Measurements from ENCODE around the gene TANGO6.

TANGO6 gene

DNA sequence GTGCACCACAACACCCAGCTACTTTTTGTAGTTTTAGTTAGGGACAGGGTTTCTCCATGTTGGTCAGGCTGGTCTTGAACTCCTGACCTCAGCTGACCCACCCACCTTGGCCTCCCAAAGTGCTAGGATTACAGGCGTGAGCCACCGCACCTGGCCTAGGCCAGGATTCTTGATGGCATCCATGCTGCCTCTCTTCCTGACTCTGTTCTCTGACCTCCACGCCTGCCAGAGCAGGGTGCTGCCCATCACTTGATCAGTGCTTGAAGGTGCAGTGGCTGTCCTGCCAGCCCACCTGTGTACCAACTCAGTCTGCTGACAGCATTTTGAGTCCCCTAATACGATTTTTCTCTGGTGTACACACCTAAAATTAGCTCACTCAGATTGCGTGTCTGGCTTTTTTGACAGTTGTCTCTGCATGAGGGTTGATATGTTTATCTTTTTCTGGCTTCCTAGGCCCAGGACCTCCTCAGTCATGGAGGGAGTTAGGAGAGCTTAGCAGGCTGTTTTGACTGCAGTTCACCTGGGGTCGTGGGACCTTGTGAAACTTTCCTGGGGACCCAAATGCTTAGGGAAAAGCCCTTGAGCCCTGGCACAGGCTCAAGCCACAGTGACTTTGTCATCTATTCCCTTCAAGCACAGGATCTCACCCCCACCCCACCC lies 268.0 kb downstream of the TANGO6 start:
- TF ChIP-seq EZH2 (optimal IDR thresholded peaks at IDR 0.05; ENCODE audit: low read depth, low read length), result no peak
- TF ChIP-seq EZH2phosphoT487 (IDR thresholded peaks at IDR 0.05; ENCODE audit: low read length), result no peak
- TF ChIP-seq, protein P1, sequence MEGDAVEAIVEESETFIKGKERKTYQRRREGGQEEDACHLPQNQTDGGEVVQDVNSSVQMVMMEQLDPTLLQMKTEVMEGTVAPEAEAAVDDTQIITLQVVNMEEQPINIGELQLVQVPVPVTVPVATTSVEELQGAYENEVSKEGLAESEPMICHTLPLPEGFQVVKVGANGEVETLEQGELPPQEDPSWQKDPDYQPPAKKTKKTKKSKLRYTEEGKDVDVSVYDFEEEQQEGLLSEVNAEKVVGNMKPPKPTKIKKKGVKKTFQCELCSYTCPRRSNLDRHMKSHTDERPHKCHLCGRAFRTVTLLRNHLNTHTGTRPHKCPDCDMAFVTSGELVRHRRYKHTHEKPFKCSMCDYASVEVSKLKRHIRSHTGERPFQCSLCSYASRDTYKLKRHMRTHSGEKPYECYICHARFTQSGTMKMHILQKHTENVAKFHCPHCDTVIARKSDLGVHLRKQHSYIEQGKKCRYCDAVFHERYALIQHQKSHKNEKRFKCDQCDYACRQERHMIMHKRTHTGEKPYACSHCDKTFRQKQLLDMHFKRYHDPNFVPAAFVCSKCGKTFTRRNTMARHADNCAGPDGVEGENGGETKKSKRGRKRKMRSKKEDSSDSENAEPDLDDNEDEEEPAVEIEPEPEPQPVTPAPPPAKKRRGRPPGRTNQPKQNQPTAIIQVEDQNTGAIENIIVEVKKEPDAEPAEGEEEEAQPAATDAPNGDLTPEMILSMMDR (IDR thresholded peaks at IDR 0.05; ENCODE audit: low read length), result no peak
- Histone ChIP-seq H3K27me3 (replicated peaks; ENCODE audit: insufficient read depth, low read length) (no peaks in the 10 kb centered on the region), H3F3A (ENCODE audit: insufficient read depth, low read length) (no peaks in the 10 kb centered on the region), H3K4me3 (ENCODE audit: low read length) (no peak overlapping the region), H4K20me1 (ENCODE audit: insufficient read depth, low read length) (no peaks in the 10 kb centered on the region), H3K9ac (ENCODE audit: low read length) (no peak overlapping the region), H3K4me1 (ENCODE audit: low read length) (no peaks in the 10 kb centered on the region), H3K79me2 (ENCODE audit: low read length) (no peaks in the 10 kb centered on the region), H3K36me3 (replicated peaks; ENCODE audit: insufficient read depth, low read length) (no peaks in the 10 kb centered on the region), H3K4me2 (ENCODE audit: low read depth, low read length) (no peak overlapping the region), H2AFZ (ENCODE audit: low read length) (no peak overlapping the region), H3K9me3 (replicated peaks; ENCODE audit: insufficient read depth, low read length) (no peaks in the 10 kb centered on the region), H3K27ac (ENCODE audit: low read length) (no peak overlapping the region), H3K9me2 (replicated peaks; ENCODE audit: insufficient read depth, low read length) (no peaks in the 10 kb centered on the region)
- no peak for DNase-seq

DNA sequence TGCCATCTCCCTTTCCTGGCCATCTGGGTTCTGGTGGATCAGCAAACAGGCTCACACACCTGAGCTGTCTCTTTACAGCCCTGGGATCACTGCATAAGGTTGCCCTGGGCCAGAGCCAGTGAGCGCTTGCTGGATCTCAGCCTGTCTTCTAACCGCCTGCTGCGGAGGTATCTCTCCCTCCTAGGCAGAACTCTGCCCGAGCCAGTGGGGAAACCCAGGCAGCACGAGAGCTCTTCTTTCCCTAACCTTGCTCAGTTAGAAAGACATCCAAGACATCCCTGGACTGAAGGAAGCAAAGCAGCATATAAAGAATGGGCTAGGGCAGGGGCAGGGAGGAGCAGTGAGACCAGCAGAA lies 268.5 kb downstream of the TANGO6 start:
- Histone ChIP-seq H3F3A (ENCODE audit: insufficient read depth, low read length) (no peaks in the 10 kb centered on the region), H3K4me1 (ENCODE audit: low read length) (no peaks in the 10 kb centered on the region), H3K4me2 (ENCODE audit: low read depth, low read length) (no peak overlapping the region), H2AFZ (ENCODE audit: low read length) (no peak overlapping the region), H3K9ac (ENCODE audit: low read length) (no peak overlapping the region), H3K9me2 (replicated peaks; ENCODE audit: insufficient read depth, low read length) (no peaks in the 10 kb centered on the region), H3K36me3 (replicated peaks; ENCODE audit: insufficient read depth, low read length) (no peaks in the 10 kb centered on the region), H3K27me3 (replicated peaks; ENCODE audit: insufficient read depth, low read length) (no peaks in the 10 kb centered on the region), H3K4me3 (ENCODE audit: low read length) (no peak overlapping the region), H3K79me2 (ENCODE audit: low read length) (no peaks in the 10 kb centered on the region), H3K9me3 (replicated peaks; ENCODE audit: insufficient read depth, low read length) (no peaks in the 10 kb centered on the region), H3K27ac (ENCODE audit: low read length) (no peak overlapping the region), H4K20me1 (ENCODE audit: insufficient read depth, low read length) (no peaks in the 10 kb centered on the region)
- DNase-seq, result no peak
- no peak for TF ChIP-seq EZH2 (optimal IDR thresholded peaks at IDR 0.05; ENCODE audit: low read depth, low read length)
- TF ChIP-seq EZH2phosphoT487 (IDR thresholded peaks at IDR 0.05; ENCODE audit: low read length), result no peak
- TF ChIP-seq, protein P1 (IDR thresholded peaks at IDR 0.05; ENCODE audit: low read length), result no peak

DNA sequence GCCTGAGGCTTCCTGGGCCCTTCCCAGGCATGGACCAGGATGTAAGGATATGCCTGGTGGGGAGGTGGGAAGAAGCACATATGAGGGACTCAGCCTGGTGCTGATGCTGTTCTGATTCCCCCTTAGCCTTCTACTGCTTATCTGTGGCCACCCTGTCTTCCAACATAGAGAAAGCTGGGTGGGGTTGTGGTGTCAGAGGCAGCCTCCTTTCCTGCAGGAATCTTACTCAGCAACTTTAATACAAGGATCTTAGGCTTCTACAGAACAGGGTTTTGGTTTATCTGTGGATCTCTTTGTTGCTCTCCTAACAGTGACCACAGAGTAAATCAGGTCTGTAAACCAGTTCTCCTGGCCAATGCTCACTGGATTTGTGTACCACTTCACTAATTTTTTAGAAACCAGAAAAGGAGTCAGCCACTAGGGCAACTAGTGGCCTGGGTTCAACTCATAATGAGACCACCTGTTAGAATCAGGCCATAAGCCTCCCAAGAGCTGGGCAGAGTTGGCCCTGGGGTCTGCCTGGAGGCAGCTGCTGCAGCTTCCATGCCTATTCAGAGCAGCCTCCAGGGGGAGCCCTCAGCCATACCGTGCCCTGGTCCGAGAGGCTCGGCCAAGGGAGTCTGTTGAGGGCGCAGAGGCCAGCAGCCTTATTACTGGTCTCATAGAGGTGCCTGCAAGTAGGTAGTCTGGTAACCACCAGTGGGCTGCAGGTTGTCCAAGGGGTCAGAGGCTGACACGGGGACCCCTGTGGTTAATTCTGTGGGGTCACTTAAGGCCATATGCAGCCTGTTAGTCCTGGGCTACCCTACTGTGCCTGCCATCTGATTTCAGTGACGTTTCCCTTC lies 269.2 kb downstream of the TANGO6 start:
- peak; percentile 58 for DNase-seq
- H3K27me3 ChIP-seq (replicated peaks; ENCODE audit: insufficient read depth, low read length), result no peaks in the 10 kb centered on the region
- H4K20me1 ChIP-seq (ENCODE audit: insufficient read depth, low read length), result no peaks in the 10 kb centered on the region
- H3K36me3 ChIP-seq (replicated peaks; ENCODE audit: insufficient read depth, low read length), result no peaks in the 10 kb centered on the region
- H3K4me3 ChIP-seq (ENCODE audit: low read length), result no peak overlapping the region
- no peaks in the 10 kb centered on the region for H3K9me3 ChIP-seq (replicated peaks; ENCODE audit: insufficient read depth, low read length)
- H3K4me1 ChIP-seq (ENCODE audit: low read length), result no peaks in the 10 kb centered on the region
- no peak overlapping the region for H3K9ac ChIP-seq (ENCODE audit: low read length)
- no peaks in the 10 kb centered on the region for H3F3A ChIP-seq (ENCODE audit: insufficient read depth, low read length)
- no peak overlapping the region for H2AFZ ChIP-seq (ENCODE audit: low read length)
- H3K4me2 ChIP-seq (ENCODE audit: low read depth, low read length), result no peak overlapping the region
- no peaks in the 10 kb centered on the region for H3K79me2 ChIP-seq (ENCODE audit: low read length)
- TF ChIP-seq EZH2 (optimal IDR thresholded peaks at IDR 0.05; ENCODE audit: low read depth, low read length), result no peak
- no peak for TF ChIP-seq EZH2phosphoT487 (IDR thresholded peaks at IDR 0.05; ENCODE audit: low read length)
- TF ChIP-seq, protein P1 (IDR thresholded peaks at IDR 0.05; ENCODE audit: low read length), result peak; percentile 73
- no peak overlapping the region for H3K27ac ChIP-seq (ENCODE audit: low read length)
- H3K9me2 ChIP-seq (replicated peaks; ENCODE audit: insufficient read depth, low read length), result no peaks in the 10 kb centered on the region

All from MM.1S (cell line).